Renal cortical epithelial cell (primary cell): Measurements from ENCODE around the gene ATP2B2. TPM values are rescaled to one million over a fixed set of nuclear protein-coding genes. Genes with fewer than 3 reads are reported as not detected.

ENCODE experiments used
- DNase-seq: peaks from one replicate; pipeline ENCODE4 v3.0.0-alpha.2; 2011; ENCODE audit warnings: low read depth
- total RNA-seq: library from RNA; depleted of rRNA; stranded (reverse); fragments of >200 nt; gene quantifications from 2 replicates; pipeline ENCODE4 v1.2.3, GENCODE V29; 2014

The ATP2B2 gene
- total RNA-seq, 1 donor from 2014 or later, result under 0.01 TPM

DNA sequence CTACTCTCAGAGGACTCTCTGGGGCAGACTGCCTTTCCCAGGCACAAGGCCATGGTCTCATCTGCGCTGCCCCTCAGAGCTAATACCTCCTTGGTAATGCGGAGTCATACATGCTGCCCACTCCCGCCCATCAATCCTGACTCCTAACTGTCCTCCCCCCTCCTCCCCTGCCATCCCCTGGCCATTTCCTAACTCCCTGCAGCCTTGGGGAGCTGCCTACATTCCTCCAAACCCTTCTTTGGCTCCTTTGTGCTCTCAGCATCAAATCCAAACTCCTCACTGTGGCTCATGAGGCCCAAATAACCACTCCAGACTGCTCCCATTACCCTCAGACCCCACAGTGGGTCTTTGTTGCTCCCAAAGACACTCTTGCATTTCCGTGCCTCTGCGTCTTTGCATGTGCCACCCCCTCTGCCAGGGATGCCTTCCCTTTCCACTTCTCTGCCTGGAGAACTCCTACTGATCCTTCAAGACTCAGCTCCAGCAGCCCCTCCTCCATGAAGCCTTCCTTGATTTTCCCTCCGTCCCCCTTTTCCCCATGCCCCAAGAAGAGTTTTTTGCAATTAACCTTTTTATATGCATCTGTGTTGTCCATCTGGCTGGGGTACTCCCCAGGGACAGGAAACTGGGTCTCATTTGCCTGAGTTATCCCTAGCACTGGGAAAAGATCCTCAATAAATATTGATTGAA, 5.5 kb upstream of the ATP2B2 start:
- no peak for DNase-seq

DNA sequence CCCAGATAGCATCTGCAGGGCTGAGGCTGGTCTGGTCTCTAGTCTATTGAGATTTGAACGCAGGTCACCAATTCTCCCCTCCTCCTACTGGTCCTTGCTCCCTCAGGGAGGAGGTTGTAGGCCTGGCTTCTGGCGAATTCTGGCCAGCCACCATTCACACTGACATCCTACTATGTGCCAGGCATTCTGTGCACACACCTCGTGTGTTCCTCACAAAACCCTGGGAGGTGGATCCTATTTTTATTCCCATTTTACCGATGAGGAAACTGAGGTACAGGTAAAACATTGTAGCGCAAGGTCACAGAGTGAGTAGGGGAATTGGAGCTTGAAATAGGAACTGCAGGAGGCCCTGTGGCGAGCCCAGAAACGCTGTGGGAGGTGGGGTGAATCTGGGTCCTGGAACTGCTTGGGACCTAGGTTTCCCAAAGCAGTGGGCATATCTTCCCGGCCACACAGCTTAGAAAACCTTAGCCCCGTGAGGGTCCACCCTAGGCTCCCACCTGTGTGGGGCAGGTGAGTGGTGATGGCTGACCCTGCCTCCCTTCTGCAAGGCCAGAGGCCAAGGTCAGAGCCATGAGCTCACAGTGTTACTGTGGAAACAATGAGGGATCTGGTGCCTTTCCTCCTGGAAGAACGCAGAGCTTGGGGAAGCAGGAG, 4.8 kb upstream of the ATP2B2 start:
- DNase-seq, result no peak

DNA sequence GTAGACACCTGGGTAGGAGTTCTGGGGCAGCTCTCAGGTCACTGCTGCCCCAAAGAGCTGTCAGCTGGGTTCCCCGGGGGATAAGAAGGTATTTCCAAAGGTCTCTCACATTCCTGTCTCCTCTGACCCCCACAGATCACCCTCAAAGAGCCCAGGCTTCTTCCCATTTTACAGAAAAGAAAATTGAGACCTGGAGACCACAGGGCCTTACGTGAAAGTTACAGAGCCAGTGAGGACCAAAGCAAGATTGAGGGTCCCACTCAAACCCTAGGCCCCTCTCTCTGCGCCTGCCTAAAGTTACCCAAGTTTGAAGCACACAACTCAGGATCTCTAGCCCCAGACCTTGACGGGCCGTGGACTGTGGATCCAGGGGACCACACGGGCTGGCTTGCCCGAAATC, 3.9 kb upstream of the ATP2B2 start:
- DNase-seq, result no peak

DNA sequence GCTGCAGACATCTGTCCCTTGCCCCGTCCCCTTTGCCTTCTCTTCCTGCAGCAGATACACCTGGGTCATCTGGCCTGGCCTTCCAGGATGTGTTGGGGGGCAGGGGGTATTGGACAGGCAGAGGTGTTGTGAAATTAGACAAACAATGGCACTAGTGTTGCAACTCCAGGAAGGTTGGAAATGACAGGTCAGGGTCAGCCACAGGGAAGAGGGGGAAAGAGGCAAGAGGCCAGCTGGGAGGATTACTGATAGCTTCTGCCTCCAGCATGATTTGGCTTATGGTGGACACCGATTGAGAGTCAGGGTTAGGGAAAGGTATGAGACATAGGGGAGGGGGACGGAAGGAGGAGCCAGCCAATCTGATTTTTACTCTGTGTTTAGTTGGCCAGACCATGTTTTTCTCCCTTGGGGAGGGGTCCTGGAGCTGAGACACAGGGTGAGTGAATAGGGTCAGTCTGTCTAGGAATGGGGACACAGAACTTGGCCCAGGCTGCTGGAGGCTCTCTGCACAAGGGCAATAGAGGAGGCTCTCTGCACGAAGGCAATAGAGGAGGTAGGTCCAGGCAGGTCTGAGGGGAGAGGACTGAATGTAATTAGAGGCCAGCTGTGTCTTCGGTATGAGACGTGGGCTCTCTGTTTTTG, 3.4 kb upstream of the ATP2B2 start:
- no peak for DNase-seq

DNA sequence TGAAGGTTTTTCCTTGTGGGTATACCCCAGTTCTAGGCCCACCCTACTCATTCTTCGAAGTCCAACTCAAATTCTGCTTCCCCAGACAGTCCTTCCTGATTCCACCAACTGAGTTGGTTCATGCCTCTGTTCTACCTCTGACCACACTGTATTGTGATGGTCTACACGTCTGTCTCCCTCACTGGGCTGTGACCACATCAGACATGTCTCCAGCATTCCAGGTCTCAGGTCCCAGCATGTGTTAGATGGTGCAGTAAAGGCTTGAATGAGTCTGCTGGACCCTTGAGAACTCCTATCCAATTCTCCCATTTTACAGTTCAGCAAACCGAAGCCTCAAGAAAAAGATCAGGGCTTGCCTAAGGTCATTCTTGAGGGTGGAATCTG, 2.8 kb upstream of the ATP2B2 start:
- no peak for DNase-seq

DNA sequence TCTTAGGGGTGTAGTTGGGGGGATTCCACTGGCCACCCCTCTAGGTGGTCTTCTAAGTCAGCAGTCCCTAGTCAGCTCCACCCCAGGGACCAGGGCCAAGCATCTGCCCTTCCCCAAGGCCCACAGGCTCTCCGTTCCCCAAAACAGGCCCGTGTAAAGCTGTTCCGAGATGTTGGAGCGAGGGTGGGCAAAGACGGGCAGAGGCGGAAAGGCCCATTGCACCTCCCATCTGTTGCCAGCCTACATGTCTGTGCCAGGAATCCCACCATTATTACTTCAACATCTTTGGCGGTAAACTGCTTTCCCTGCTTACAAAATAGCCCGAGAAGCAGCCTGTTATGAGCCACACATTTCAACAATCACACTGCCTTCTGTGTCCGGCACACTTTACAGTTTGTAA, 1.9 kb upstream of the ATP2B2 start:
- DNase-seq, result no peak

DNA sequence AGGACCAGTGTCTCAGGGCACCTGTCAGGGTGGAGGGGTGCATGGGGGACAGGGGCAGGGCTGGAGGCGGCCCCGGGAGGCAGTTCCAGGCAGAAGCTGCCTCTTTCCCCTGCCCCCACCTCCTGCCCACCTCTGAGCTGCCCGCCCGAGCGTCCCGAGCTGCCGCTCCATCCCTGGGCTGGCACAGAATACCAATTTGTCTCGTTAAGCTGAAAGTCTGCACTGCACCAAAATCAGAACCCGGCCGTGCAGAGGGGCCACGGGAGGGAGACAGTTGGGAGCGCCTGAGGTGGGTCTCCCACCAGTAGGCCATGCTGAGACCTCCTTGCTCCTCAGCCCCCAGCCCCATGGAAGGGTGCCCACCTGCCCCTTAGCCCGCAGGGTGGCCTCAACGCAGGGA, 1.3 kb upstream of the ATP2B2 start:
- no peak for DNase-seq

DNA sequence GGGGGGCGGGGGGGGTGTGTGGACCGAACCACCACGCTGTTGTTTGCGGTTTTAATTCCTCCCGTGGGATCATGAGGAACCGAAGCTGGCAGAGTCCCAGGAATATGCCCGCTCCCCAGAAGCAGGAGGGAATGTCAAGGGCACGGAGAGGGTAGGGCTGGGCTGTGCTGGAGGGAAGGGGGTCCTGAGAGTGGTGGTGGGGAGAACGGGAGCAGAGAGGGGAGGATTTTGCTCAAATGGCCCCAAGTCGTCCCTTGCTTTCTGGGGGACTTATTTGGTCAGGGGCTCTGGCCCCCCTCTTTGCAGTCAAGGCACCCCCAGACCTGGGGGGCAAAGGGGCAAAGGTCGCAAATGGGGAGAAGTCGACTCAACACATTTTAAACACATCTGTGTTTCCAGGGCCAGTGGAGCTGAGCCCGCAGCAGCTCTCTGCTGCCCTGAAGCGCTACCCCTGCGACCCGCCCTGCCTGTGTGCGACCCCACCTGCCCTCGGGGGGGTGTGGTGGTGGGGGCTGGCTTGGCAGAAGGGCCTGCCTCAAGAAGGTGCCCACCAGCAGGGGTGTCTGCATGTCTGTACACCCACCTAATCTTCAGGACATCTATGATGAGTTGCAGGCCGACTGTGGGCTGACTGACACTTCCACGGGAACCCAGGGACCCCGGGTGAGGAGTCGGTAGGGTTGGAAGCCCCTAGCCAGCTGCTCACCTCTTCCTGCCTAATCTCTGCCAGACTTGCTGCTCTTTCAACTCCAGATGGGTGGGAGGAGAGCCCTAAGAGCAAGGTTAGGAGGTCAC, 602 bp upstream of the ATP2B2 start:
- DNase-seq, result no peak

DNA sequence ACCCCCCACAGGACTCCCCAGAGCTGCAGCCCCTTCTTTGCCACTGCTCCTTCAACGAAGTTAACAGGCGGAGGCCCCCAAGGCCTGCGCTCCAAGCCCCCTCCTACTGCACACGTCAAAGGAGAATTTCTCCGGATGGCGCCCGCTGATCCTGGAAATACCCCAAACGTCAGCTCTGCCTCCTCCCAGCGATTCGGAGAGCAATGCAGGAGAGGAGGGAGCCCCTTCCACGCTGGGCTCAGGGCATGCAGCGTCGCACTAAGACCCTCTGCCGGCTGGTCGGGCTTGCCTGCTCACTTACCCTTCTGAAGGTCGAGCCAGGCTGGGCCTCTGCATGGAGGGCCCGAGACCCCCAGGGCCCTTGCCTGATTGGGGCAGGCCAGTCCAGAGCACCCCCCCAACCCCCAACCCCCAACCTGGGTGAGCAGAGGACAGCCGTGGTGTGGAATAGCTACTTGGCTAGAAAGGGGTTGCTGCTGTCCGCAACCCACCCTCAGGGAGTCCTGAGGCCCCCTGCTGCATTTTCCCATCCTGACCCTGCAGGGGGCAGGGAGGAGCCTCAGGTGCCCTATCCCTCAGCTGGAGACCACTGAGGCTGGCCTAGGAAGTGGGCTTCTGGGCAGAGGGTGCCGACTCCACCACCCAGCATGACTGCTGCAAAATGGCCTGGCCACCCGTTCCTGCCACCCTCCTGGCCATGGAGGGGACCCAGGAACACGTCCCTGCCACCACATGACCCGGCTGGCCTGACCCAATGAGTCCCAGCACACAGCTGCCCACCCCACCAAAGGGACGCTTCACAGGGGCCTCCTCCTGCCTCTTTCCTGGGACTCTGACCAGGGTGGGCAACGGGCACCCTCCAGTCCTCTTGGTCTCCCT, 976 bp downstream of the ATP2B2 start:
- DNase-seq, result no peak

DNA sequence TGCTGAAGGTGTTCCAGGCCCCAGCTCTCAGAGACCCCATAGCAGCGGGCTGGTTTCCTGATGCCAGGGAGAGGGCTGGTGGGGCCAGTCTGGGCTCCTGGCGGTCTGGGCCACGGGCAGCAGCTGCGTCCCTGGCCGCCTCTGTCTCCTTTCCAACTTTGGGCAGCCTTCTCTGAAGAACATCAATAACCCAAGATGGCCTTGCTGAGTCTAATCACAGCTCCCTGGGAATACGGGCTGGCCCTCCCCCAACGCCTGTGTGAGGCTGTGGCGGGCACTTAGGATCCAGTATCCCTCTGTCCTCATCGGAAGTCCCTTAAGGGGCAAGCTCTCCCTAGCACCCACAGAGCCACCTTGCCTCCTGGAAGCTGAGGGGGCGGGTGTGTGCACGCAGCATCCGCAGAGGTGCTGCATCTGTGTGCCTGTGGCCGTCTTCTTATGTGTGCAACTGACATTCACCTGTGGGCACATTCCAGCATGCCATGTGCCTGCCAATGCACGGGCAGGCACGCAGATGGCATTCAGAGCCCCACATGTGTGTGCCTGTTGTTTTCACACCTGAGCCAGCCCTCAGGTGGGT, 2.1 kb downstream of the ATP2B2 start:
- no peak for DNase-seq

DNA sequence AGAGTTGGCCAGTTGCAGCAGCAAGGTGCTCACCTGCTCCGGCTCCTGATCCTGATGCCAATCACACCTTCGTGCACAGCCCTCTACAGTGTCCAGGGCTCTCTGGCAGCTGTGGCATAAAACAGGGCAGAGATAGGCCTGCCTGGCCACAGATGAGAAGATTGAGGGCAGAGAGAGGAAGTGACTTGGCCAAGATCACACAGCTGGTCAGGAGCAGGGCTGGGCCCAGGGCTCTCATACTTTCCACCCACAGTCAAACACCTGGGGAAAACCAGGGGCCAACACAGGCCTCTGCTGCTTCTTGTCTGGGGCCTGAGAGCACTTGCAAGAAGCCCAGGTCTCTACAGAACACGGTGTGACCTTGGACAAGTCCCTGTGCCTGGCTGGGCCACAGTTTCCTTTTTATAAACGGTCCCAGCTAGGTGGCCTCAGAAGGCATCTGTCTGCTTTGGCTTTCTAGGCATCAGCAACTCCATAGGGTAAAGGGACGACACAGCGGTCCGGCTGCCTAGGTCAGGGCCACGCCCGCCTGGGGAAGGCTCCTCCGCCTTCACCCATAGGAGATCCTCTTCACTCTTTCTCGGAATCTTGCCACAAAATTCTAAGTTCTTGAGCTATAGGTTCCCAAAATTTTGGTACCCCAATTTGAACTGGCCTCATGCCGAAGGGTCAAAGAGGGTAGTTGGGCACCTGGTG, 3.1 kb downstream of the ATP2B2 start:
- no peak for DNase-seq

DNA sequence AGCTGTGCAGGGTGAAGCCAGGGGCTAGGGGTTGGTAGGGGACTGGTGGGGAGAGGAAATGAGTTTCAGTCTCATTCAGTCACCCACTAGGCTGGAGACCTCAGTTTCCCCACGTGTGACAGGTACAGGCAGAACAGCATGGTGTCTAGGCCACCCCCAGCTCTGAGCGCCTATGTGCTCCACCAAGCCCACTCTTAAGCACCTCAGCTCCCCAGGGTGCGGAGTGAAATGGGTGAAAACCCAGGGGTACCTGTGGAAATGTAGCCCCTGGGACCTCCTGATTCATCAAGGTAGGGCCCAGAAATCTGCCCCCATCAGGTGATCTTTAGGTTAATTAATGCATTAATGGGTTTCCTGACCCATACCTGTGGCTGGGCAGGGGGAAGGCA, 3.7 kb downstream of the ATP2B2 start:
- DNase-seq, result no peak

DNA sequence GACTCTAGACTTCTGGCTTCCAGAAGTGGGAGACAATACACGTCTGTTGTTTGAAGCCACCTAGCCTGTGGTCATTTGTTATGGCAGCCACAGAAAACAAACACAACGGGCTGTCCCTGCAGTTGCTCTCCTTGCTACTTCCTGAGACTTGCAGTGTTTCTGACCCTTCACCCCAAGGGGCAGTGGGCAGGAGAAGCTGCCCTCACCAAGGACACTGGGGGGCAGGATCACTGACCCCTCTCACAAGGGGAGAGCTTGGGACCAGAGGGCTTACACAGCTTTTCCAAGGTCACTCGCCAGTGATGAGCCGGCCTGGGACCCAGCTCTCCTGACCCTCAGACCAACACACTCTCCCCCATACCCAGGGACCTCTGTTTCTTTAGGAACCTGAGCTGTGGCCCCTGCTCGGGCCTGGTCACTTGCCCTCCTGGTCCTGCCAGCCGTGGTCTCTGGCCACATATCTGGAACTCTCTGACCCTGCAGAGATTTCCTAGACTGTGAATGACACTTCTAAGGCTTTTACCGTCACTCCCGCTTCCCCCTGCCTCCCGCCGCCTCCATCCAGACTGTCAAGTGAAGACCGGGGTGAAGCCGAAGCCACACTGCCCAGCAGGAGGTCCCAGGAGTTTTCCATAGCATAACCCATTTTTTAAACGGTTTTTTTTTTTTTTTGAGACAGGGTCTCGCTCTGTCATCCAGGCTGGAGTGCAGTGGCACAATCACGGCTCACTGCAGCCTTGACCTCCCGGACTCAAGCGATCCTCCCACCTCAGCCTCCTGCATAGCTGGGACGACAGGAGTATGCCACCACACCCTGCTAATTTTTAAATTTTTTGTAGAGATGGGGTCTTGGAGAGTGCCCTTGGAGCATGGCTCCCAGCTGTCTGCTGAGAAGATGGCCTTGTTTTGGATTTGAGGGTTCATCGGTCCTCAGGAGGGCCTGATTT, 4.4 kb downstream of the ATP2B2 start:
- no peak for DNase-seq

DNA sequence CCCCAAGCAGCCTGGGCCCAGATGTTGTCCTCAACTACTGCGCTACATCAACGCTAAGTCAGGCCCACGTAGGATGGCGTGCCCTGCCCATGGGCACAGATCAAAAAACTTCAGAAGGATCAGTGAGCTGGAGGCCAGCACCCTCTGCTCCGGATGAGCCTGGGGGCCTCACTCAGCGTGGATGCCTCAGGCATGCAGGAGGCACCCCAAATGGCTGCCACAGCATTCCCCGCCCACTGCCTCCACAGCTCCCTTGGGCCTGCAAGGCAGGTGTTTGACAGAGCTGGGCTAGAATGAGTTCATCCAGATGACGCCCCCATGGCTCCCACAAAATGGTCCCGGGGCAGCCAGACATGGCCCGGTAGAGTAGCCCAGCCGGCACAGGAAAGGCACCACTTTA, 7.1 kb downstream of the ATP2B2 start:
- DNase-seq, result no peak

DNA sequence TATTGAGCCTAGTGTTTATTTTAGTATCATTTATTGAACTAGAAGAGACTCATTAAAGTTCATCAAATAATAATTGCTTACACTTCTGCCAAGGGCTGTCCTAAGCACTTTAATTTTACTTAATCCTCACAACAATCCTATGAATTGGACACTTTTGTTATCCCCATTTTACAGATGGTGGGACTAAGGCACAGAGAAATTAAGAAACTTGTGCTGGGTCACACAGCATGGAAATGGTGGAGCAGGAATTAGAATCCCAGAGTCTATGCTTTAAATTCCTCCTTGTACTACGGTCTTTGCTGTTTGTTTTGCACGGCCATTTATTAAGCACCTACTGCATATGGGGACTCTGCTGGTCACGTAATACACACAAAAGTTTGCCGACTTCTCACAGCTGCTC, 7.9 kb downstream of the ATP2B2 start:
- DNase-seq, result no peak

DNA sequence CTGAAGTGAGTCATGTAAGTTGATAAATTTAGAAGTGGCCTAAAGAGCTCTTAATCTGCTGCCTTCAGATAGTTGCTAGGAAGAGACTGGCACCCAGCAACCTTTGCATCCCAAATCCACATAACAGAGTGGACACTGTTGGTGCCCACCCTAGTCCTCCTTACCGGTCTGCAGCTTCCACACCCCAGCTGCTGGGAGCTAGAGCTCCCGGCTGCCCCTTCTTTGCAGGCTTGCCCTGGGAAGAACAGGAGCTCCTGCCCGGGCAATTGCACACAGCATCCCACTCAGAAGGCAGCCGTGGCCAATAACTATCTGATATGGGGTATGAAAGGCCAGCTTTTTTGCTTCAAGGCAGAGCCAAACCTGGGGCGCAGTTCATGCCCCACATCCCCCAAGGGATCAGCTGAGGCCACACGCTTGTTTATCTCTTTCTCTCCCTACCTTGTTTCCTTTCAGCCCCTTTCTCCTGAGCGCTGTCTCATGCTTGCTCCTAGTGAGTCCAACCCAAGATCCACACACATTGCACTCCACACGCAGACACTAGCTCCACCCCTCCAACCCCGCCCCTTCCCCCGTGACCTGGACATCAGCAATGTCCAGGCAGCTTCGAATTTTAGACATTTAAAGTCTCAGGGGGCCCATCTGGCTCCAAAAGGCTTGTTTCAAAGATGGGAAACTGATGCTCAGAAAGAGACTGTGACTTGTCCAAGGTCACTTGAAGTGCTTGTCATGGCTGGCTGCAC, 9.1 kb downstream of the ATP2B2 start:
- no peak for DNase-seq

DNA sequence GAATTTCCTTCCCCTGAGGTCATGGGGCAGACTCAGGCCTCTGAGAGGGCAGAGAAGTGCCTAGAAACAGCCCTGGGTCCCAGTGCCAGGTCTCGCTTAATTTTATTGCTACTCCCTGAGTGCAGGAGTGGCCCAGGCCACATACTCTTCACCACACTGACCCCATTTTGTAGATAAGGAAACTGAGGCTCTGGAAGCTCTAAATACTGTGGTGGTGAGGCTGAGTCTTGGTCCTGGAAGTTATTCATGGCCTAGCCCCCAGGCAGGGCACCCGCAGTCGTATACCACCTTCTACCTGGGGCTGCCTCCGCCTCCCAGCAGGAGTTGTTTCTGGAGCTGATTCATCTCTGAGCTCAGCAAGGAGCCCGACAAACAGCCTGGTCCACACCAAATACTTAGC, 9.8 kb downstream of the ATP2B2 start:
- no peak for DNase-seq

DNA sequence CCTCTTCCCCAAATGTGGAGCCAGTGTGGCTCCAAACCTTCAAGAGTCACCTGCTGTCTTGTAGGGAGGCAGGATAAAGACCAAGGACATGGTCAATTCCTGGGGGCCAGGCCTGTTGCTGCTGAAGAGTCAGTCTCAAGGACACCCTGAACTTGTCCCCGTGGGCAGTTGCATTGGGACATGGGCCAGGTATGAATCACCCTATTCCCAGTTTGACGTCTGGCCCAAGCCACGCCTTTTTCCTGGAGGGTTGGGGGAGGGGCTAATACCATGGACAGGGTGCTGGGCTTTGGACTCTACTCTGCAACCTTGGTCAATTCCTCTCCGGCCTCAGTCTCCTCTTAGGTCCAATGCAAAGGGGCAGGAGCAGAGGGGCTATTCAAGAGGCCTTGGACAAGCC, 10.4 kb downstream of the ATP2B2 start:
- peak; percentile 52 for DNase-seq

DNA sequence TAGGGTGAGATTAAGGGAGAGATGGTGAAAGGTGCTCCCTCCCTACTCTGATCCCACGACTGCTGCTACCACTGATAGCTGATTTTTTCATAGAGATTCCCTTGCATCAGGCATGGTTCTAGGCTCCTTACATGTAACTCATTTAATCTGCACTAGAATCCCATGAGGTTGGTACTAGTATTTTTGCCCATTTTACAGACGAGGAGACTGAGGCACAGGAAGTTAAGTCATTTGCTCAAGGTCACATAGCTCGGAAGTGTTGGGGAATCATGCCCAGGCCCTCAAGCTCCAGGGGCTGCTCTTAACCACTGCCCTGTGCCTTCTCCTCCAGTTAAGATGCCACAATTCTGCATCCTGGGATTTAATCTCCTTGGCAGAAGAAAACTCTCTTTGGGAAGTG, 11.2 kb downstream of the ATP2B2 start:
- DNase-seq, result no peak
